ENCODE results near the gene WNT8A. TPM values are rescaled to one million over a fixed set of nuclear protein-coding genes. Genes with fewer than 3 reads are reported as not detected.
"Not testable (repeated sequence)": the region's sequence is repeated elsewhere in the genome, so short reads cannot be mapped to it uniquely, and the experiment has no call there.

Gene WNT8A
- total RNA-seq, 1 donor from 2014 or later = not detected

- H3K4me3 ChIP-seq (ENCODE audit: insufficient read depth, low read depth, low read length) = no peak overlapping the region
- no peak for FAIRE-seq
Observed at GRCh38 chr5:138037907-138038633, 45.8 kb upstream of the WNT8A start.

GRCh38 chr5:138038826-138039225 is 45.0 kb upstream of the WNT8A start:
- no peak for FAIRE-seq
- no peak overlapping the region for H3K4me3 ChIP-seq (ENCODE audit: insufficient read depth, low read depth, low read length)
- H3K9me3 ChIP-seq (ENCODE audit: insufficient read depth, low read depth, low read length) = no peaks in the 10 kb centered on the region
- H3K4me3 Mint-ChIP-seq (ENCODE audit: unreplicated experiment) = no peak overlapping the region
- H3K27ac Mint-ChIP-seq (ENCODE audit: unreplicated experiment) = no peak overlapping the region
- H3K9ac ChIP-seq (ENCODE audit: low read length) = no peak overlapping the region
- H4K20me1 ChIP-seq (ENCODE audit: insufficient read depth, low read length) = no peaks in the 10 kb centered on the region
- H3K36me3 Mint-ChIP-seq (ENCODE audit: low read depth, unreplicated experiment) = no peaks in the 10 kb centered on the region
- DNase-seq (ENCODE audit: low read depth) = no peak
- peaks cover 5% of the 10 kb centered on the region for H3K4me1 Mint-ChIP-seq (ENCODE audit: low read depth, unreplicated experiment)
- H3K27me3 ChIP-seq (ENCODE audit: insufficient read depth, low read length) = no peaks in the 10 kb centered on the region
- no peak overlapping the region for H2AFZ ChIP-seq (ENCODE audit: low read depth, low read length)
- no peaks in the 10 kb centered on the region for H3K79me2 ChIP-seq (ENCODE audit: insufficient read depth, low read length)
- no peak overlapping the region for H3K27ac ChIP-seq (ENCODE audit: low read depth, low read length)
- H3K4me2 ChIP-seq (ENCODE audit: low read length) = no peak overlapping the region
- H3K9me3 Mint-ChIP-seq (ENCODE audit: unreplicated experiment) = no peaks in the 10 kb centered on the region
- no peaks in the 10 kb centered on the region for H3K27me3 Mint-ChIP-seq (ENCODE audit: low read depth, unreplicated experiment)
- TF ChIP-seq EZH2 (IDR thresholded peaks at IDR 0.05; ENCODE audit: insufficient read depth, low read length) (no peak), CTCF (IDR thresholded peaks at IDR 0.05; ENCODE audit: insufficient read depth, low read depth, low read length) (no peak)
- H3K36me3 ChIP-seq (ENCODE audit: insufficient read depth, low read length) = no peaks in the 10 kb centered on the region
- peaks cover under 1% of the 10 kb centered on the region for H3K4me1 ChIP-seq (ENCODE audit: insufficient read depth, low read length)

More at GRCh38 chr5:138037907-138038633, 45.8 kb upstream of the WNT8A start:
- Histone ChIP-seq H3K4me2 (ENCODE audit: low read length) (no peak overlapping the region), H3K9ac (ENCODE audit: low read length) (no peak overlapping the region), H3K4me1 (ENCODE audit: insufficient read depth, low read length) (peaks cover 7% of the 10 kb centered on the region), H3K79me2 (ENCODE audit: insufficient read depth, low read length) (no peaks in the 10 kb centered on the region), H2AFZ (ENCODE audit: low read depth, low read length) (no peak overlapping the region), H4K20me1 (ENCODE audit: insufficient read depth, low read length) (no peaks in the 10 kb centered on the region), H3K27me3 (ENCODE audit: insufficient read depth, low read length) (no peaks in the 10 kb centered on the region), H3K36me3 (ENCODE audit: insufficient read depth, low read length) (no peaks in the 10 kb centered on the region), H3K9me3 (ENCODE audit: insufficient read depth, low read depth, low read length) (no peaks in the 10 kb centered on the region), H3K27ac (ENCODE audit: low read depth, low read length) (no peak overlapping the region)
- no peak overlapping the region for H3K4me3 Mint-ChIP-seq (ENCODE audit: unreplicated experiment)
- TF ChIP-seq CTCF (IDR thresholded peaks at IDR 0.05; ENCODE audit: insufficient read depth, low read depth, low read length) = no peak
- no peak for TF ChIP-seq EZH2 (IDR thresholded peaks at IDR 0.05; ENCODE audit: insufficient read depth, low read length)
- no peaks in the 10 kb centered on the region for H3K27me3 Mint-ChIP-seq (ENCODE audit: low read depth, unreplicated experiment)
- no peak overlapping the region for H3K27ac Mint-ChIP-seq (ENCODE audit: unreplicated experiment)
- H3K9me3 Mint-ChIP-seq (ENCODE audit: unreplicated experiment) = no peaks in the 10 kb centered on the region
- peaks cover 8% of the 10 kb centered on the region for H3K4me1 Mint-ChIP-seq (ENCODE audit: low read depth, unreplicated experiment)
- no peaks in the 10 kb centered on the region for H3K36me3 Mint-ChIP-seq (ENCODE audit: low read depth, unreplicated experiment)
- DNase-seq (ENCODE audit: low read depth) = no peak

GRCh38 chr5:138045283-138045682 is 38.5 kb upstream of the WNT8A start:
- not testable (repeated sequence) for H3K4me3 ChIP-seq (ENCODE audit: insufficient read depth, low read depth, low read length); H3K79me2 ChIP-seq (ENCODE audit: insufficient read depth, low read length); H3K27ac ChIP-seq (ENCODE audit: low read depth, low read length); H3K27me3 ChIP-seq (ENCODE audit: insufficient read depth, low read length); H3K36me3 Mint-ChIP-seq (ENCODE audit: low read depth, unreplicated experiment); H3K36me3 ChIP-seq (ENCODE audit: insufficient read depth, low read length); H4K20me1 ChIP-seq (ENCODE audit: insufficient read depth, low read length); H2AFZ ChIP-seq (ENCODE audit: low read depth, low read length); H3K4me1 ChIP-seq (ENCODE audit: insufficient read depth, low read length); H3K4me3 Mint-ChIP-seq (ENCODE audit: unreplicated experiment); H3K9me3 ChIP-seq (ENCODE audit: insufficient read depth, low read depth, low read length); H3K9ac ChIP-seq (ENCODE audit: low read length); H3K9me3 Mint-ChIP-seq (ENCODE audit: unreplicated experiment); H3K4me1 Mint-ChIP-seq (ENCODE audit: low read depth, unreplicated experiment); H3K27ac Mint-ChIP-seq (ENCODE audit: unreplicated experiment); H3K4me2 ChIP-seq (ENCODE audit: low read length); H3K27me3 Mint-ChIP-seq (ENCODE audit: low read depth, unreplicated experiment); FAIRE-seq; DNase-seq (ENCODE audit: low read depth)
